Right lung (tissue), 5 donors: ENCODE results near the gene ATP10A. TPM values are rescaled to one million over a fixed set of nuclear protein-coding genes. Genes with fewer than 3 reads are reported as not detected.
A peak's percentile ranks its signal among the peaks of the same experiment; 100 is the strongest.
"Not testable (repeated sequence)": the region's sequence is repeated elsewhere in the genome, so short reads cannot be mapped to it uniquely, and the experiment has no call there.

ENCODE experiments used
- DNase-seq, 2 donors: peaks; one replicate each; pipeline ENCODE4 v3.0.0-alpha.2; 2013
- polyA plus RNA-seq, 5 donors: library from polyadenylated mRNA; unstranded; fragments of 120-200 nt; gene quantifications; one replicate each; pipeline versions ENCODE4 v1.2.1 to v1.2.3, GENCODE V29; 2013; ENCODE audit warnings: inconsistent platforms in 1 of 5, low replicate concordance in 1 of 5; ENCODE audit not compliant: insufficient read length in 5 of 5, insufficient read depth in 1 of 5

The ATP10A gene
- polyA plus RNA-seq, 5 donors: 0.43 to 0.96 (median 0.82) TPM

- DNase-seq: no peak
Measured at GRCh38 chr15:25883463-25884259, 20.5 kb upstream of the ATP10A start.

DNA sequence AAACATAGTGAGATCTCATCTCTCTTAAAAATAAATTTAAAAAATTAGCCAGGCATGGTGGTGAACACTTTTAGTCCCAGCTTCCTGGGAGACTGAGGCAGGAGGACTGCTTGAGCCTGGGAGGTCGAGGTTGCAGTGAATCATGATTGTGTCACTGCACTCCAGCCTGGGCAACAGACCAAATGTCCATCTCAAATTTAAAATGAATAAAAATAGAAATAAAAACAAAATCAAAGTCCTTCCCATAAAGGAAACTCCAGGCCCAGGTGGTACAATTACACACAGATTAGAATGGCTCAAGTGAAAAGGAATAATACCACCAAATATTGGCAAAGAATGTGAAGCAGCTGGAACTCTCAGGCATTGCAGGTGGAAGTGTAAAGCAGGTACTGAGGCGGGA, 19.3 kb upstream of the ATP10A start:
- DNase-seq: no peak

GRCh38 chr15:25880877-25881276, 17.8 kb upstream of the ATP10A start:
- not testable (repeated sequence) for DNase-seq

- no peak for DNase-seq
Measured at GRCh38 chr15:25880411-25880810, 17.3 kb upstream of the ATP10A start.

- no peak for DNase-seq
Measured at GRCh38 chr15:25879438-25879837, 16.3 kb upstream of the ATP10A start.

DNA sequence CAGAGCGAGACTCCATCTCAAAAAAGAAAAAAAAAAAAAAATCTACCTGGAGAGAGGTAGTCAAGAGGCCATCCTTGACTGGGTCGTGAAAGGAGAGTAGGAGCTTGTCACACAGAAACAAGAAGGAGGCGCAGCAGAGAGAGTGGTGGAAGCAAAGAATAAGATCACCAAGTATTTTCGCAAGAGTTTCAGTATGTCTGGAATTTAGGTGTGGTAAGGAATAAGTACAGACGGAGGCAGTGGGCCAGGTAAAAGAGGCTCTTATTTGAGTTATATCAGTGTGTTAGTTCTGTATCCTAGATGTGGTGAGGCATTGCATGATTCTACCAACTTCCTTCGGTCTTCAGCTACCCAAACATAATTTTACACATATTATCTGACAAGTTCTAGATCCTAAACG, 14.6 kb upstream of the ATP10A start:
- DNase-seq: peak in 1 of 2 donors; percentile 9

DNA sequence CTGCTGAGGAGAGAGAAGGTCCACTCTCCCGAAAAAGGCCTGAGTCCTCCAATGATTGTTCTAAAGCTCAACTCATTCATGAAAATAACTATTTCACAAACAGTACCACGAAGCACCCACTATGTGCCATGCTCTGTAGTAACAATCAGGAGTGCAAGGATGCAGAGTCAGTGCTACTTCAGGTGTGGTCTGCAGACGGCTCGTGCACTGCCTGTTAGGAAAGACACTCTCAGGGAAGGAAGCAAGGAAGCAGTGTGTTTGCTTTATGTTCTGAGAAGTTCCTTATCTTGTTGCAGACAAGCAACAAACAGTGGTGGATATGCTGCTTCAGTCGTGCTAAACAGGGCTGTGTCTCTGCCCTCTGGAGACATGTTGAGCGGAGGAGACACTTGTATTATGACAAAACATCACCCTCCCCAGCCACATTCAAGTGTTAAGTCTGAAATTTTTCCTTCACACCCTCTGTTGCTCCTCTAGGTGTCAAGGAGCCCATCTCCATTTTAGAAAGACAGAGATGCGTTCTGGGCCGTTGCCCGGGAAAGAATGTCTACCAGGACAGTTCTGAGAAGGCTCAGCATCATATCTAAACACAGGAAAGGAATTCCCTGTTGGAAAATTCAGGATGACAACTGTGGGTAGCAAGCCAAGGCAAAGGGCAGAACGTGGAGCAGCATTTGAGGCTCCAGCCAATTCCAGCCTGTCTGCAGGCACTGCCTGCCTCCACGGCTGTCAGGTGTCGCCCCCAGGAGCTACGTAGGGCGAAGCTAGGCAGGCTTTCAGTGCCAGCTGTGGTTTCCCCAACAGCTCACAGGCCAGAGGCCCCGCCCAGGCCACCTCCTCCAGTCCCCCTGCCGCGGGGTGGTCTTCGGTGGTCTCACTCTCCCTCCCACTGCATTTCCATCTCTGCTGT, 13.4 kb upstream of the ATP10A start:
- DNase-seq: no peak

GRCh38 chr15:25875566-25875965, 12.4 kb upstream of the ATP10A start:
- DNase-seq: no peak

DNA sequence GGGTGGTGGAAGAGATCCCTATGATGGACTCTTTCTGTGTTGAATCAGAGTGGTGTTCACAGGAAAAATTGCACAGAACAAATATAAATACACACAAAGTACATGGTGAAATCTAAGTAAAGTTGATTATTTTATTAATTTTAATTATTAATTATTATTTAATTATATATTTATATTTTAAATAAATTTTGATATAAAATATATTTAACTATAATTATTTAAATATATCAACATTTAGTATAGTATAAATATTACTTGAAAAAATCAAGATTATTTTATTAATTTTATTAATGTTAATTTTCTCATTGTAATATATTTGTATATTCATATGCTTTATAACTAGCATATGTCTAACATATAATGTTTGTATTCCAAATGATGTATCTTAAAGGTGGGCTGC, 11.3 kb upstream of the ATP10A start:
- DNase-seq: no peak

DNA sequence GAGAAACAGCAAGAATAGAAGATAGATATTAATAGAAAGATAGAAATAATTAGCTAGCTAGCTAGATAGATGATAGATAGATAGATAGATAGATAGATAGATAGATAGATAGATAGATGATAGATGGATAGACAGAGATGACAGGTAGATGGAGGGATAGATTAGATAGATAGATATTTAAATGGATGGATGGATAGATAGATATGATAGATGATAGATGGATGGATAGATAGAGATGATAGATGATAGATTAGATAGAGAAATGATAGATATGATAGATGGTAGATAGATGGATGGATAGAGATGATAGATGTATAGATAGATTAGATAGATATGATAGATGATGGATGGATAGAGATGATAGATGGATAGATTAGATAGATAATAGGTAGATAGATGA, 8.3 kb upstream of the ATP10A start:
- DNase-seq: no peak

DNA sequence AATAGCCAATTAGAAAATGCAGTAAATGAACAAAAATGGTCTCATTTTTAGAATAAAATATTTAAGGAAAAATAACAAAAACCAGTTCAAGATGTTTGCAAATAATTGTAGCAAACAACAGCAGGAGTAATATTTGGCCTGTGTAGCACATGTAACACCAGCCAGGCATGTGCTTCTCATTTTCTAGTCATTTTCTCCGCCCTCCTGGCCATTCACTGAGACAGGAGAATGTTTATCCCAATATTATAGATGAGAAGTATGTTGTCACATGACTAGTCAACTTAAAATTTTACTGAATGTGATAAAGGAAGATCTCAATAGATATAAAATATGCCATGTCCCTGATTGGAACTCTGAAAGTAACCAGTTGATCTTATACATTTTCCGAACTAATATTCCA, 7.8 kb upstream of the ATP10A start:
- no peak for DNase-seq

- no peak for DNase-seq
Measured at GRCh38 chr15:25869701-25870100, 6.6 kb upstream of the ATP10A start.

DNA sequence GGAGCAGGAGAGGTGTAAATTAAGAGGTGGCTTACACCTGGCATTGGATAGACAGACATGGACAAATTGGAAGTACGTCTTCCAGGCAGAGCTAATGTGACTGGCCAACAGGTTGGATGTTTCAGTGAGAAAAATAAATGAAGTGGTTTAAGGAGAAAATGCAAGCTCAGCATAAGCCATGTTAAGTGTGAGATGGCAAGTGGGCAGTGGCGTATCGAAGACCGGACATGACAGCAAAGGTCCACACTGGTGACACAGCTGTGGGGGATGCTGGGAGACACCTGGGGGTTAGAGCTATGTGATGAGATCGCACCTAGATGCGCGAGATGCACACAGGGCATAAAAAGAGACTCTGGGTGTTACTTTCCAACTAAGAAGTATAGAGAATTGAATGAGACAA, 3.7 kb upstream of the ATP10A start:
- DNase-seq: no peak

- DNase-seq: no peak
Measured at GRCh38 chr15:25866251-25866650, 3.1 kb upstream of the ATP10A start.

GRCh38 chr15:25864966-25865365, 1.8 kb upstream of the ATP10A start:
- no peak for DNase-seq

DNA sequence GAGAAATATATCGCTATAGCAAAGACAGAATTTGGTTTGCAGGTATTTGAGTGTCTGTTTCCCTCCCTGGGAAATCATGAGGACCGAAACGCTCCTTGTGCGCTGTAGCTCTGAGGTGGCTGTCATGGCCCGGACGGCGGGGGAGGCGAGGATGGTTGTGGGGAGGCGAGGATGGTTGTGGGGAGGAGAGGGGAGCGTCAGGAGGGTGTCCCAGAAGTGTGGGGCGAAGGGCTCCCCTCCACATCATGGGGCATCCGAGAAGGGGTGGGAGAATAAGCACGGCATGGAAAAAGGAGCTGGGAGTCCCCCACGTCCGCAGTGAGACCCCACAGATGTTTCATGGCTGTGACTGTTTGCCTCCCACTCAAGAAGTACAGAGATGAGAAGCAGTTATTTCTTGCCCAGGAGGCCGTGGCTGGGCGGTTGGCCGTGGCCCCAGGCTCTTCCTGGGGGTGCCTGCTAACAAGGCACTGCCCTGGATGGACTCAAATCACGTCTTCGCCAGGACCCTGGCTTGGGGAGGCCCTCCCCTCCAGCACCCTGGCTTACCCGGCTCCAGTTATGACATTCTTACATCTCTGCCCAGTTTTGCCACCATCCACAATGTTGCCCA, 947 bp upstream of the ATP10A start:
- DNase-seq: no peak

- peak; percentile 25 for DNase-seq
Measured at GRCh38 chr15:25862472-25863110, 536 bp downstream of the ATP10A start.

DNA sequence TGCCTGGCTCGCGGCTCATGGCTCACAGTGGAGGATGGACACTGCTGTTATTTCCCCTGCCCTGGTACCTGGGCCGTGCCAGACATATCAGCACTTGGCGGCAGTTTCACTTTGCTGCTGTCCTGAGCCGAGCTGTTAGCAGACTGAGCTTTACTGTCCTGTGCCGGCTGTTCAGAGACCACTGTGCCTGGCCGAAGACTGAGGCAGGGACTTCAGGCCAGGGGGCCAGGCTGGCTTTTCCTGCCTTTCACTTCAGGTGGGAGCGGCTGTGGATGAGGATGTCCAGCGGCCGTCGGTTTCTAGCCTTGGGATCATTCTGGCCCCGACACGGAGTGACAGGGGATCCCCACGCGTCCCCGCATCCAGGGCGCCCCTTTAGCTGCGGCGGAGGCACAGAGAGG, 1.1 kb downstream of the ATP10A start:
- DNase-seq: no peak

DNA sequence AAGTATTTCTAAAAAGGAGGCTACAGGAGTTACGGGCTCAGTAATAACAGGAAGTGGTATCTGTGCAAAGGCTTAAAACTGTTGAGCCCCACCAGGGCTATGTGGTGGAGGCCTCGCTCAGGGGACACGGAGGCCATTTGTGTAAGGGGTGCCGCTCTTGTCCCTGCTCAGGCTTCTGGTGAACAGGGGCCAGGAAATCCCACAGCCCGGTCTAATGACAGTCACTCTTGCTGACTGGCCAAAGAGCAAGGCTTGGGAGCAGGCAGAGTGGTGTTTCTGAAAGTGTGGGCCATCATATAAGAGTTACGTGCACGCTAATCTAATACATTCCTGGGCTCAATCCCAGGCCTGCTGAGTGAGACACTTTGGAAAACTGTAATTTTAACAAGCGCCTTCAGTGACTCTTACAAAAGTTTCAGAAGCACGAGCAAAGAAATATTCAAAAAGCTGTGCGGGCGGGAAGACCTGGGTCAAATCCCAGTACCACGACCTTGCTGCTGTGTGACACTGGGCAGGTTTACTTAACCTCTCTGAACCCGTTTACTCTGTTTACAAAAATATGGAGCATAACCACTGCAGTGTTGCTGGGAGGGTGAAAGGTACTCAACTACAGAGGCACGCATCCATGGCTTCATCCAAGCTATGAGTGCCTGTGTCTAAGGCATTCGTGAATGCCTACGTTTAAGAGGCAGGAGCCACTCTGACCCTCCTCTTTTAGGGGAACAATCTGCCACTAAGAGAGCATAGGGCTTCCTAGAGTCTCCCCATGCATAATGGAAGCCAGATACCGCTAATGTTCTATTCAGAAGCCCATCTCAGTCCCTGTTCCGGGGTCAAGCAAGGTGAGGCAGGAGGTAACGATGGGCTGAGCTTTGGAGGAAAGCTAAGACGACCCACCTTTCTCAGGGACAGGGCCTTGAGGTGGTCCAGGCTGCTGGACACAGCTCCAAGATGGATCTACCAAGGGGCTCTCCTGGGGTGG, 2.0 kb downstream of the ATP10A start:
- no peak for DNase-seq

- no peak for DNase-seq
Measured at GRCh38 chr15:25859838-25860645, 3.1 kb downstream of the ATP10A start.
